ENCODE data around the gene SERPINI2.

DNA sequence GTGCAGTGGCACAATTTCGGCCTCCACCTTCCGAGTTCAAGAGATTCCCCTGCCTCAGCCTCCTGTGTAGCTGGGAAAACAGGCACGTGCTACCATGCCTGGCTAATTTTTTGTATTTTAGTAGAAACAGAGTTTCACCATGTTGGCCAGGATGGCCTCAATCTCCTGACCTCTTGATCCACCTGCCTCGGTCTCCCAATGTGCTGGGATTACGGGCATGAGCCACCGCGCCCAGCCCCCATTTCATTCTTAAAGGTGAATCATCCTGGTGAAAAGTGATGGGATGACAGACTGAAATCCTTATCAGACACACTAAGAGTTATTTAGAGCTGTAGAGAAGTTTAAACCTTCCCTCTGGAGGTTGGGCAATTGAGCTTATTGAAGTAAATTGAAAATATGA is 24.1 kb upstream of the SERPINI2 start:
- TF ChIP-seq, protein P1, sequence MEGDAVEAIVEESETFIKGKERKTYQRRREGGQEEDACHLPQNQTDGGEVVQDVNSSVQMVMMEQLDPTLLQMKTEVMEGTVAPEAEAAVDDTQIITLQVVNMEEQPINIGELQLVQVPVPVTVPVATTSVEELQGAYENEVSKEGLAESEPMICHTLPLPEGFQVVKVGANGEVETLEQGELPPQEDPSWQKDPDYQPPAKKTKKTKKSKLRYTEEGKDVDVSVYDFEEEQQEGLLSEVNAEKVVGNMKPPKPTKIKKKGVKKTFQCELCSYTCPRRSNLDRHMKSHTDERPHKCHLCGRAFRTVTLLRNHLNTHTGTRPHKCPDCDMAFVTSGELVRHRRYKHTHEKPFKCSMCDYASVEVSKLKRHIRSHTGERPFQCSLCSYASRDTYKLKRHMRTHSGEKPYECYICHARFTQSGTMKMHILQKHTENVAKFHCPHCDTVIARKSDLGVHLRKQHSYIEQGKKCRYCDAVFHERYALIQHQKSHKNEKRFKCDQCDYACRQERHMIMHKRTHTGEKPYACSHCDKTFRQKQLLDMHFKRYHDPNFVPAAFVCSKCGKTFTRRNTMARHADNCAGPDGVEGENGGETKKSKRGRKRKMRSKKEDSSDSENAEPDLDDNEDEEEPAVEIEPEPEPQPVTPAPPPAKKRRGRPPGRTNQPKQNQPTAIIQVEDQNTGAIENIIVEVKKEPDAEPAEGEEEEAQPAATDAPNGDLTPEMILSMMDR (IDR thresholded peaks at IDR 0.05) = no peak
- TF ChIP-seq POLR2A (IDR thresholded peaks at IDR 0.05) = no peak

Measured in lower leg skin (tissue), 3 donors.